SK-N-MC (cell line): ENCODE measurements around the gene LMO1.

Experiments
- DNase-seq: peaks from one replicate; pipeline ENCODE4 v3.0.0-alpha.2; 2011; ENCODE audit warnings: low read depth, low spot score
- H3K27ac ChIP-seq: fragments of 200-600 bp; sonication (generic); 2 replicates; pipeline ENCODE4 v1.5.1; 2016; ENCODE audit warnings: mixed run types
- H3K36me3 ChIP-seq: fragments of 200-600 bp; sonication (generic); 2 replicates; pipeline ENCODE4 v1.6.1; 2017; ENCODE audit warnings: antibody characterized with exemption, low read length, mixed read lengths; ENCODE audit not compliant: insufficient read depth
- H3K4me3 ChIP-seq: fragments of 200-600 bp; sonication (generic); 2 replicates; pipeline ENCODE4 v1.5.1; 2016
- H3K9ac ChIP-seq: fragments of 200-600 bp; sonication (generic); 2 replicates; pipeline ENCODE4 v1.8.0; 2017; ENCODE audit warnings: mixed run types, mixed read lengths; ENCODE audit not compliant: insufficient read length
- H3K9me3 ChIP-seq: fragments of 200-600 bp; sonication (generic); 2 replicates; pipeline ENCODE4 v1.6.1; 2017; ENCODE audit warnings: low read depth, mild to moderate bottlenecking, antibody characterized with exemption, low read length, moderate library complexity, mixed read lengths
- EZH2 ChIP-seq: fragments of 200-600 bp; sonication (generic); IDR thresholded peaks from one replicate; pipeline ENCODE4 v1.6.1; 2017; ENCODE audit warnings: antibody characterized with exemption
- FOXP2 ChIP-seq: optimal IDR thresholded peaks from 2 replicates; pipeline ENCODE3; 2011; ENCODE audit warnings: mild to moderate bottlenecking, moderate library complexity; ENCODE audit not compliant: insufficient read depth; ENCODE audit errors: extremely low read length, control extremely low read depth
- POLR2AphosphoS5 ChIP-seq: IDR thresholded peaks from 2 replicates; pipeline ENCODE4 v1.6.1; 2012; ENCODE audit warnings: mild to moderate bottlenecking, low read depth, low read length, borderline replicate concordance

The LMO1 gene

DNA sequence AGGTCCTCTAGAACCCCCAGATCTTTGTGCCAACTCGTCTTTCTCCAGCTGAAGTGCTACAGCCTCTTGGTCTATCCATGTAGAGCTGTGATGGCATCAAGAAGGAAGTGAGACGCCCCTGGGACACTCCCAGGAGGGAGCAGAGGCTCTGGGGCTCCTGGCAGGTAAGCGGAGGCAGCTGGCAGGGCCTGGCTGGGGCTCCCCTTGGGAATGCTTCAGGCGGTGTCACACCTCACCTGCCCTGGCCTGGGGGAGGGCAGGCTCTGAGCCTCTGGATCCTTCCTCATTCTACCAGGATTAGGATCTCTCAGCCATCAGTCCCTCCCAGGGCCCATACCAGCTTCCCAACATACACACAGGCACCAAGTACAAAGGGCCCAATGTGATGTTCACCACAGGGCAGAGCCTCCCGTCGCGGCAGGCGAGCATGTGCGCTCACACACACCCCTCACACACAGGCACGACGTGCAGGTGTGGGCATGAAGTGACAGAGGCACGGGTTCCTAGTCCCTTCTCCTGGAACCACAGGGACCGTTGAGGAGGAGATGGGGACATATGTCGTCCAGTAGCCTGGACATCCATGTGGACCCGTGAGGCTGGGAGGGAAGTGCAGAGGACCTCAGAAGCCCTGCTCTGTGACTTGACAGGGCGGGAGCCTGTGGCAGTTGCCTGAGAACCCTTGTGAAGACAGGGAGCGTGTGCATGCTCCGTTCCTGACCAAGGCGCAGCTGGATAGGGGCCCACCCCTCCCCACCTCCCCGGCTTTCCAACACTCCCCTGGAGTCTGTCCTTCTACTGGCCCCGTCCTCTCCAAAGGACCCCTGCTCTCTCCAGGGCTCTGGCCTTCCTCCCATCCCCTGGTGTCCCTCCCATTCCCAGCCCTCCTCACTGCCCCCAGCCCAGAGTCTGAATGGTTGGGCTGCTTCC lies 32.5 kb downstream of the LMO1 start:
- Histone ChIP-seq H3K9ac (no peak overlapping the region), H3K4me3 (no peak overlapping the region), H3K27ac (no peak overlapping the region), H3K36me3 (no peaks in the 10 kb centered on the region), H3K9me3 (no peaks in the 10 kb centered on the region)
- DNase-seq: no peak
- TF ChIP-seq EZH2 (no peak), FOXP2 (no peak), POLR2AphosphoS5 (no peak)

DNA sequence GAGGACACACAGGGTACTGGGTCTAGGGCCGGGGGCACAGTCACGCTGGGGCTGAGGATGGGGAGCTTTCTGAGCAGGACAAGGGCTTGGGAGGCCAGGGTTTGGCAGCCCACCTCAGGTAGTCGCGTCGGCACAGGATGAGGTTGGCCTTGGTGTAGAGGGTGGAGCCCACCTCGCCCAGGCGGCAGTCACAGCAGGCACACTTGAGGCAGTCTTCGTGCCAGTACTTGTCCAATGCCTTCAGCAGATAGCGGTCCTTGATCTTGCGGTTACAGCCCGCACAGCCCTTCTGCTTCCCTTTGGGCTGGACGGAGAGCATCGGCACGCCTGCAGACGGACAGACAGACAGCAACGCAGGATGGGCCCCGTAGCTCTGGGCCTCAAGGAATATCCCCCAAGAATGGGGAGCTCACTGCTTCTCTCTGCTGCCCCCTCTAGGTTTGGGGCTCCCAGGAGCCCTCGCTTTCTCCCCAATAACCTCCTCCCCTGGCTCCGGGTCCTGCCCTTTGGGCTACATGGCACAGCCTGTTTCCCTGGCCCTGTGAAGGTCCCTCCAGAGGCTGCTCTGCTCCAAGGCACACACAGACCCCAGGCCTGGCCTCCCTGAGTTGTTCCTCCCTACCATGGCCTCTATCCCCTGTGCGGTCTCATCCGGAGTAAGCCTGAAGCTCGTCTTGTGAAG lies 33.4 kb downstream of the LMO1 start:
- no peak overlapping the region for H3K9ac ChIP-seq
- no peak for DNase-seq
- TF ChIP-seq EZH2 (no peak), POLR2AphosphoS5 (no peak), FOXP2 (no peak)

DNA sequence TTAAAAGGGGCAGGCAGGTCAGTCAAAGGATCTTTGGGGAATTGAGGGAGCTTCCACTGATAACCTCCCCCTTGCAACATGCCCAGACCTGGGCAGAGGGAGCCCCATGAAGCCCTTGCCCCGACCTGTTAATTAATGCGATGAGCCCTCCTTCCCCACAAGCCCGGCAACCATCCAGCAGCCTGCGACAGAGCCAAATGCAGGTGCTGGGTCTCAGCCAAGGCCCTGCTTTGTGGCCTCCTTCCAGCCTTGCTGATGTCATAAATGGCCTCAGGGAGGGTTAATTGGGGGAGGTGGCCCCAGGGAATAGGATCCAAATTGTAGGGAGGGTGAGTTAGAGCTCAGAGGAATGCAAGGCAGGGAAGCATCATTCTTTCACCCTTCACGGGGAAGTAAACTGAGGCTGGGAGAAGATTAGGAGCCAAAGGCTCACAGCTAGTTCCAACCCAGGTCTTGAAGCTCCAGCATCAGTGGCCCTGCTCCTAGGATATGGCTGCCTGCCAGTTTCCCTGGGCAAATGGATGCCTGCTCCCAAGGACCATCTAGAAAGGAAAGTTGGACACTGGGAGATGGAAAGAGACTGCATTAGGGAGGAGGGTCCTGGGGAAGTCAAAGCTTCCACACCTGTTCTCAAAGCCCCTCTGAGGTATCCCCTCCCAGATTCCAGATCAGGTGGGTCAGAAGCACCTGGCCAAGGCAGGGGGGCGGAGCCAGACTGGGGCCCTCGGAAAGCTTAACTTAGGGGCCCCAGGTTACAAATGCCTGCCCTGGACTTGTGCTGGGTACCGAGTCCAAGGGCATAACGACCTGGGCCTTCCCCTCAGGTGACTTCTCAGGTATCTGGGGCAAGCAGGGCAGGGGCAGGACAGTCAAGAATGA lies 34.1 kb downstream of the LMO1 start:
- no peak overlapping the region for H3K27ac ChIP-seq
- no peak for DNase-seq
- H3K9me3 ChIP-seq: no peaks in the 10 kb centered on the region
- no peaks in the 10 kb centered on the region for H3K36me3 ChIP-seq
- H3K9ac ChIP-seq: no peak overlapping the region
- H3K4me3 ChIP-seq: no peak overlapping the region
- TF ChIP-seq FOXP2 (no peak), EZH2 (no peak), POLR2AphosphoS5 (no peak)

More for the DNA sequence above, 33.4 kb downstream of the LMO1 start:
- H3K9me3 ChIP-seq: no peaks in the 10 kb centered on the region
- H3K27ac ChIP-seq: no peak overlapping the region
- H3K36me3 ChIP-seq: no peaks in the 10 kb centered on the region
- H3K4me3 ChIP-seq: no peak overlapping the region

DNA sequence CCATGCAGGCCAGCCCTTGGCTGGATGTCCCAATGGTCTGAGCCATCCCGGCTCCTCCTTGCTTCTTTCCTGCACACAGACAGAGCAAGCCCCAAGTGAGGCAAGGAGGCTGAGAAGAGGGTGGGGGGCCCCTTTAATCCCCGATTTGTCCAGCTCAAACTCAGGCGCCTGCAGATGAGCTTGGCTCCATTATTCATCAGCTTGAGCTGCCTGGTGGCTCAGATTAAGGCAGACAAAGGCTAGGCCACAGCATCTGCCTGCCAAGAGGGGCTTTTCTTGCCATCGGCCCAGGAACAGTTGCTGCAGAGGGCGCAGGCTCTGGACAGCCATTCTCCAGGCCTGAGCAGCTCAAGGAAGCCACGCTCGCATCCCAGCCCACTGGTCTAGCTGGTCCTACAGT lies 35.4 kb downstream of the LMO1 start:
- Histone ChIP-seq H3K9ac (no peak overlapping the region), H3K36me3 (no peaks in the 10 kb centered on the region), H3K9me3 (no peaks in the 10 kb centered on the region), H3K4me3 (no peak overlapping the region), H3K27ac (no peak overlapping the region)
- TF ChIP-seq EZH2 (no peak), FOXP2 (no peak), POLR2AphosphoS5 (no peak)
- DNase-seq: no peak

DNA sequence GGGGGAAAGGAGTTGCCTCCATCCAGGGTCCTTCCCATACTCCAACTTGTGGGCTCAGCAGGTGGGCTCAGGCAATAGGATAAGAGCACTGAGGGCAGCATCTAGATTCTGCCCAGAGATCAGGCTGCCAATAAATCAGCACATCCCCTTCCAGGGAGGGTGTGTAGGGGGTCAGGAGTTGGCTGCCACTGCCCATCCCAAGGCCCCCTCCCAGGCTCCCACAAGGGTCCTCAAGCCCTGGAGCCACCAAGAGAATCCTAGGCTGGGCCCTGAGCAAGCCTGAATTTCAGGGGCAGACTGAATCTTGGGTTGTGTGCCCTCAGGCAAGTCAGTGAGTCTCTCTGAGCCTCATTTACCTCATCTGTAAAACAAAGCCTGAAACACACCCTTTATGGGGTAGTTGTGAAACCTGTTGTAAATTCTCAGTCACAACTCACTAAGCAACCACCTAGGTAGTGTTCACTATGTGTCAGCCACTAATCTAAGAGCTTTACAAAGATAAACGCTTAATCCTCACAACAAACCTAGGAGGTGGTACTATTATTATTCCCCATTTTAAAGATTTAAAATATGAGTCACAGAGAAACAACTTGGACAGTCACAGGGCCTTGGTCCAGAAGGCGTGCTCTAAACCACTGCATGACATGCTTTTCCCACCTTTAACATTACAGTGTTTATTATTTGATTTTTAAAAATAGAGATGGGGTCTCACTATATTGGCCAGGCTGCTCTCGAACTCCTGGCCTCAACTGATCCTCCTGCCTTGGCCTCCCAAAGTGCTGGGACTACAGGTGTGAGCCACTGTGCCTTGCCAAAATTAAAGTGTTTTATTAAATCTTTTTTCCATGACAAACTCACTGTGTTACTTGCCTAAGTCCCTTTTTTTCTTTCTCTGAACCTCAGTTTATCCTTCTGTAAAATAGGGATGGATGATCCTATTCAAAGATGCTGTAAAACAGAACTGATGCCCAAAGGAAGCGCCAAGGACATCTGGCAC lies 36.2 kb downstream of the LMO1 start:
- no peak for TF ChIP-seq POLR2AphosphoS5
- TF ChIP-seq FOXP2: no peak
- TF ChIP-seq EZH2: no peak
- Histone ChIP-seq H3K4me3 (no peak overlapping the region), H3K36me3 (no peaks in the 10 kb centered on the region), H3K9ac (no peak overlapping the region), H3K9me3 (no peaks in the 10 kb centered on the region), H3K27ac (no peak overlapping the region)
- no peak for DNase-seq

DNA sequence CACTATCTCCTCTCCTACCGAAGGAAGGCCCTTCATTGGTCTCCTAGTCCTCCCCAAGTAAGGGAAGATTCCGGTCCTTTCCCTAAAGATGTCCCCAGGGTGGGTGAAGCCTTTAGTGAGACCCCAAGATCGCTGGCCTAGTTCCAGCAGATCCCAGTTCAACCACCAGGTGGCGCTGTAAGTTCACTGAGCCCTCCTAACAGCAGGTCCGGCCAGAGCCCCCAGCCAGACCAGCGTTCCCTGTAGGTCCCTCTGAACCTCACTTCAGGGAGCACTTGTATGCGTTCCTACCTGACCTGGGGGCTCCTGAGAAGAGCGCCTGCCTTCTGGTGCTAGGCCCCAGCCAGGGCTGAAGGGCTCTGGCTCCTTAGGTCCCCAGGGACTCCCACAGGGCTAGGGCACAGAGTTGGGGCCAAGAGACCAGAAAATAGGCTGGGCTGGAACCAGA lies 38.1 kb downstream of the LMO1 start:
- Histone ChIP-seq H3K36me3 (no peaks in the 10 kb centered on the region), H3K9me3 (no peaks in the 10 kb centered on the region), H3K9ac (no peak overlapping the region), H3K27ac (no peak overlapping the region), H3K4me3 (no peak overlapping the region)
- DNase-seq: peak; percentile 6
- TF ChIP-seq FOXP2 (no peak), POLR2AphosphoS5 (no peak), EZH2 (no peak)

DNA sequence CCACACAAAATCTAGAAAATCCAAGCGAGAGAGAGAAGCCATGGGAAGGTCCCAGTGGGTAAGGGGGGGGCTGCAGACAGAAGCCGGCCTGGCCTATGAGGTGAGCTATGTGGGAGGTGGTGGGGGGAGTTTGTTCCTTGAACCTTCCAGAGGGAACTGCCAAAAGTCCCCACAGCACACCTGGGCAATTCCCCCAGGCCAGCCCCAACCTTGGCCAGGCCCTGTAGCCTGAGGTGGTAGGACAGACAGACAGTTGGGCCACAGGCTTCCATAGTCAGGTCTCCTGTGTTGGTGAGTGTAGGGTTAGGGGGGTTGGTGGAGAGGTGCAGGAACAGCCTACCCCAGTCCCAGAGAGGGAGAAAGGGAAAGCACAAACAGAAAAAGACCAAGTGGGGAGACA lies 39.0 kb downstream of the LMO1 start:
- Histone ChIP-seq H3K36me3 (no peaks in the 10 kb centered on the region), H3K9ac (no peak overlapping the region), H3K4me3 (no peak overlapping the region), H3K9me3 (no peaks in the 10 kb centered on the region), H3K27ac (no peak overlapping the region)
- no peak for DNase-seq
- no peak for TF ChIP-seq POLR2AphosphoS5
- TF ChIP-seq EZH2: no peak
